HG02840 (cell line): ENCODE measurements around the gene KAT6B.

Experiments
- ATAC-seq: cut with Tn5 transposase; IDR thresholded peaks from one replicate; pipeline ENCODE4 v1.9.1; 2021; ENCODE audit warnings: mild to moderate bottlenecking, moderate library complexity, moderate number of reproducible peaks; ENCODE audit not compliant: unreplicated experiment, low FRiP score

KAT6B gene

DNA sequence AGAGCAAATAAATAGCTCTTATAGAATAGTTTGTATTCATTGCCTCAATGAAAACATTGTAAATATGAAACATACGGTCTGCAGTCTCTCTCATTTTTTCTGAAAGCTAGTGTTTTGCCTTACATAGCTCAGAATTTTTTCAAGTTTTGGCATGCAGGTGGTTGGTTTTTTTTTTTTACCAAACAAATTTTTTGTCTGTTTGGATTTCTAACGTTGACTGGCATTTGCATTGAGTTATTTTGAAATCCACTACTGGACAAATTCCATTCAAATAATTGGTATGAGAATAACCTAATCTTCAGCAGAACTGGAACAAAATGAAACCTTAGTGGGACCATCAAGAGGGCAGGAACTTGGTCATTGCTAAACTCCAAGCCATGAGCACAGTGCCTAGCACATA, 177.5 kb downstream of the KAT6B start:
- ATAC-seq: no peak

DNA sequence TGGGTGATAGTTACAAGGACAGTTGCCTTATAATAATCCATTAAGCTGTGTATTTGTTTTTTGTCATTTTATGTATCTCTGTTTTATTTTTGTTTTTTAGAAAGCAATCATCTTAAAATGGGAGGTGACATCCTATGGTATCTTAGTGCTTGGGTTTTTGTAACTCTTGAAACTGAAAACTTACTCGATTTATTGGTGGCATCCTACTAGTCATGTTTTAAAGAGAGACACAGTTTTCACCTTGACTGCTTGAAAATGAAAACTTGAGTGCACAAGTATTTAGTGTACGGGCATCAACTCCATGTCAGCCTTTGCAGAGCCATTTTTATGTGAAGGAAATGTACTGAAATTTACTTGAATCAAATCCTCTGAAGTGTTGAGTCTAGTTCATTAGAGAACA, 181.2 kb downstream of the KAT6B start:
- no peak for ATAC-seq

DNA sequence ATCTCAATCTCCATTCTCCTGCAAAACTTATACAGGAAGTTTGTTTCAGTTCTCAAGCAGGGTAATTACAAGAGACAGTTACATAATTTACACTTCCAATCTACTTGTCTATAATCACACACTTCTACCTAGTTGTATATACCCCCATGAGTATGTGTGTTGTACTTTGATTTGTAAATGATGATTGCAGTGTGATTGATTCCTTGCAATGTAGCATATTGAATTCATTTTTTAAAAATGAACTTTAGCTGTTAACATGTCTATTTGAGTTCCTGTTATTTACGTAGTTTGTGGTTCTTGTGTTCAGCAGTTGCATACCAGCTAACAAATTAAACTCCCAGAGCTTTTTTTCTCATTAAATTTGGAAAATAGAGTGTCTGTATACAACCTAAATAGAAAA, 182.6 kb downstream of the KAT6B start:
- no peak for ATAC-seq

DNA sequence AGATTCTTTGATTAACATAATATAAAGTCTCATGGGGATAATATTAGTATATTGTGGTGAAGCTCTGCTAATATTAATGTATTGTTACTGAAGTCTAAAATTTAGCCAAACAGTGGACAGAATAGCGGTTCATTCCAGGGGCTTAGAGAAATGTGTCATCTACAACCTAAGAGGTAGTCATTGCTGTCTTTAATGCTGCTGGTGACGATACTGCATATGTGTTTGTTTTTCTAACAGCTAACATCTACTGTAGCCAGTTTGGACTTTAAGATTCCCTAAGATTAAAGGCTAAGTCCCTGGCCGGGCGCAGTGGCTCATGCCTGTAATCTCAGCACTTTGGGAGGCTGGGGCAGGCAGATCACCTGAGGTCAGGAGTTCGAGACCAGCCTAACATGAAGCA, 183.0 kb downstream of the KAT6B start:
- no peak for ATAC-seq

DNA sequence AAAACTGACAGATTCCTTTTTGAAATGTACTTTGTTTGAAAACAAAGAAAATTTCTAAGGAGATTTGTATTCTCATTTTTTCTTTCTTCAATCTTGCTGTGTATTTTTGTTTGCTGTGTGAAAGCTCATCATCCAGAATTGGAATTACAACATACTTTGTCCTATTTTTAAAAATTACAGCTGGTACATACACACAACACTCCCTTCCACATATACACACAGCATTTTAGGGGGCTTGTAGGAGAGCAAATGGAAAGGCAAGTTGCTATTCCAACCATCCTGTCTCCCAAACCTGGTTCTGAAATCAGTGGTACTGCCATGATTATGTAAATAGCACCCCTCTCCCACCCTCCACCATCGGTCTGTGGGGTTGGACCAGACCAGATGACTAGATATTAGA, 184.0 kb downstream of the KAT6B start:
- no peak for ATAC-seq

DNA sequence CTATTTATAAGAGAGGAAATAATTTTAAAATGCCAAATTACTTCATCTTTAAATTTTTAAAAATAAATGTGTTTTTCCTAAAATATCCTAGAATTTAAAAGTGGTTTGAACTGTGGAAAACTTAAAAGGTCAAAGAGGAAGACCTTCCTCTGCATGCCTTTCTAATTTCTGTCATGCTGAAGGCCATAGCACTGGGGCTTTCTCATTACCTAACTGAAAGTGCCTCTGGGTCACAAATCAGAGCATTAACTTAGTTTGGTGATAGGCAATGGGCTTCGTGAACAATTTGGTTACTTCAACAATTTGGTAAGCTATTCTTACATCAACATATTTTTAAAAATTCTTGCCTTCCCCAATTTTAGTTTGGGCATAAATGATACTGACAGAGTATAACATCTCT, 184.8 kb downstream of the KAT6B start:
- no peak for ATAC-seq

DNA sequence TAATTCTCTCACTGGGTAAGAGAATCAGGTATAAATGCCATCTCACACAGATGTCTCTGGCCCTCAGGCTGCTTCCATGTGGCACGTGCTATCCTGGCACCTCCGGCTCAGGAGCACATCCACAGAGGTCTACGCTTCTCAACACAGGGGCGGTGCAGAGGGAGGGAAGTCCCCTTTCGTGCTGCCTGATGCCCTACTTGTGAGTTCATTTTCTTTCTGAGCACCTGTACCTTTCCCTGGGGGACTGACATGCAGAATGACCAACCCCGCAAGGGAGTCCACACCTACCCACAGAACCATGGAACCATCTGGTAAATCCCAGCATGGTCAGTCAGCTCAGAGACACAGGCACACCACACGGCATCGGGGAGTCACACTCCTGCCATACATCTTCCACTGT, 186.1 kb downstream of the KAT6B start:
- no peak for ATAC-seq

DNA sequence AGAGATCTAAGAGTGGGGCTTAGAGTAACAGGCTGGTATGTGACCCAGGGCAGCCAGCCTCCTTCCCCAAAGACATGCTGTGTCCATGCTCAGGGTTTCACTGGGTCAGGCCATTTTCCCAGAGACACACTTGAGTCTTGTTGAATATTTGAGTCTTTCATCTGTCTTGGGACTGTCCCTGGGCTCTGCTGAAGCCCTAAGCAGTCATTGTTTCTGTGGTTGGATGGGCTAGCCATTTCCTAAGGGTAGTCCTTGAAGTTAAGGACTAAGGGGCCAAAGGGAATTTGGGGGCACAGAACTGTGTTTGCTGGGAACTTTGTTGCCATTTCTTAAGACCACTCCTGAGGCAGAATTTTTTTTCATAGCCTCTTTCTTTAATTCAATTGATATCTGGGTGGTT, 186.6 kb downstream of the KAT6B start:
- no peak for ATAC-seq

DNA sequence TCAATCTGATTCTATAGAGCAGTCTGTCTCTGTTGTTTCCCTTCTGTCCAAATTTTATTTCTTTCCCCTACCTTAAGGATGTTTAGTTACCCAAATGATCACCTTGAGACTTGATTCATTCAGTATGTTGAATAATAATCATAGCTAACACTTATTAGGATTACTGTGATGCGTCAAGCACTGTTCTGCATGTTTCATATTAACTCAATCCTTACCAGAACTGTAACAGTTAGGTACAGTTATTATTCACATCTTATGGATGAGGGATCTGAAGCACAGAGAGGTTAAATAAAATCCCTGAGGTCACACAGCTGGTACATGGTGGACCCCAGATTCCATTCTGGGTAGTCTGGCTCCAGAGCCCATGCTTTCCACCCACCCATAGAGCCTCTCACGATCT, 187.1 kb downstream of the KAT6B start:
- no peak for ATAC-seq

DNA sequence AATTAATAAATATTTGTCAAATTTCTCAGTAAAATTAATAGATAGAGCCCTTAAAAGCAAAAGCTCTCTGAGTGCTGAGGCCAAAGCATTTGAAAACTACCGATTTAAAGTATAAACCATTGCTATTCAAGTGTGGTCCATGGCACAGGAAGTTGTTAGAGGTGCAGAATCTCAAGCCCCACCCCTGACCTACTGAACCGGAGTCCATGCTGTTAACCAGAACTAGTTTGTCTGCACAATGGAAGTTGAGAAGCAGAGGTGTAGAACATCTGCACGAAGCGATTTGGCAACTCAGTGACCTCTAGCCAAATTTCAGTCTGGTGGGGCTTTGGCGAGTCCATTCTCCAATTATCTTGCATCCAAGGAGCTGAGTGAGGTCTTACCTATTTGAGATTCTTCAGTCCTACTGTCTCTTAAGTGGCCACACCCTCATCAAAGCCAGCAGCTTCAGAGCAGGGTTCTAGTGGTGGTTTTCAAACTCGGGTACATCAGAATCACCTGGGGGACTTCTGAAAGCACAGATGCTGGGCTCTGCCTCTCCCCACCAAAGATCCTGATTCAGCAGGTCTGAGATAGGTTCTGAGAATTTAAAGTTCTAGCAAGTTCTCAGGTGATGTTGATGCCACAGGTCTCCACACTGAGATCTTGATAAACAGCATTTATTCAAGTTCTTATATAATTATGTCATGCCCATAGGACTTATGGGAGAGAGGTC, 188.3 kb downstream of the KAT6B start:
- no peak for ATAC-seq

DNA sequence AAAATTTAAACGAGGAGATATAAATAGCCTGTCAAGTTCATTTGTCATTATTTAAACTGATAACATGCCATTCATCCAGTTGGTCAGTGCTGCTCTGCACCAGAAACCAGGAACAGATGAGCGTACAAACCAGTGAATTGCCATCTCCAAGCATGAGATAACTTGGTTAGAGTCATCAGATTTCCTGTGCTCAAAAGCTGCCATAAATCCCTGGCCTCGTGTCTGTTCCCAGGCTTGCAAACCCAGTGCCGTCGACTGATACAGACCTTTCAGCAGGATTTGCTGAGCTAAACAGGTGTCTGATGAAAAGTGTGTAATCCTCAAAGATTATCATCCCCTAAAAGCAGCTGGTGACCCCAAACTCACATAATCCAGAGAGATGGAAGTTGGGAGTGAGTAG, 189.0 kb downstream of the KAT6B start:
- ATAC-seq: no peak

DNA sequence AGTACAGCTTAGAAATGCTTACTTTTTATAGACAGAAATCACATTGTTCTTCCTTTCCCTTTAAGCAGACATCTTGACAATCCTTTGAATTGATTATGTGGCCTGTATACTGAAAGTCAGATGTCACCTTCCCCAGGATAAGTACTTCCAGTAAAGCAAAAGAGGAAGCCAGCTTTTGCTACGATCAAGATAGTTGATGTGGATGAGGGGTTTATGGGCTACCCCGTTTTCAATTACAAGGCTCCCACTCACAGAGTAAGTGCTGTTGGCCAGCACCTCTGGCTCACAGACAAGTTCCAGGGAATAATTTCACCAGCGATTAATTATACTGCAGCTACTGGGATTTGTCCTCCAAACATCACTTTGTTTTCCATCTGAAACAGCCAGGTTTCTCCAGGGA, 189.9 kb downstream of the KAT6B start:
- ATAC-seq: no peak

DNA sequence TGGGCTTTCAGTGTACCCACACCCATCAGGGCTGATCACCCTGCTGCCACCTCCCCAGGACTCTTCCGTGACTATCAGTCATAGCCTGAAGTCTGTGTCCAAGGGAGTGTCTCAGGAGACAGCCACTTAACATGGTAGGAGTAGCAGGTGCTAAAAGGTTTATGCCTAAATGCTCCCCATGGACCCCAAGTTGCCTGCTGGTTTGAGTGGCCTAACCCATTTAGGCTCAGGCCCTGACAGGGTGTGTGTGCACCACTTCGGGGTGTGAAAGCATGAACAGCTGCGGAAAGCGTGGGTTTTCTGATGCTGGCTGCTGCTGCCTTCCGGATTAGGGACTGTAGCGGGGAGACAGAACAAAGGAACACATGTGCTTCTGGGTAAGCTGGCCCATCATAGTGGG, 191.9 kb downstream of the KAT6B start:
- ATAC-seq: no peak

DNA sequence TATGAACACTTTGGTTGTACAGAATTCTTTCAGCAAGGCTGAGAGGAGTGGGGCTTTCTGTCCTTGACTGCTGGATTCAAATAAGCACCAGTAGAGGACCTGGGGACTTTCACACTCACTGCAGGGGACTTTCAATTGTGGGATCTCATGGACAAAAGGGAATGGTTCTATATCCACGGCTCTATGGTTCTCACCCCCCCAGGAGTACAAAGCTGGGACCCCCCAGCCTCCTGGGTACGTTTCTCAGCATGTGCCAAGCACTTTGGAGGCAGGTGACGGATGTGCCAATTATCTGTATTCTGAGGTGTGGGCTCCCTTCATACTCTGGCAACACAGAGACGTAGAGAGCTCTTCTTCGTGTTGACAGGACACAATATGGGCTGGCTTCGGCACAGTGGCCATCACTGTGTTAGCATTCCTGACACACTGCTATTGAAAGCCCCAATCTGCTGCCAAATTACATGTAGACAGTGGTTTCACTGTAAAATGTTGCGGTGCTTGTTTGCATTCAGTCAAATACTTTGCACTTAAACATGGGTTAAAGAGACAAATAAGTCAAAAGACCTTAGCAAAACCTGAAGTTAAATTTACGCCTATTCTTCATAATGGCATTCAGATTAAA, 192.4 kb downstream of the KAT6B start:
- no peak for ATAC-seq

DNA sequence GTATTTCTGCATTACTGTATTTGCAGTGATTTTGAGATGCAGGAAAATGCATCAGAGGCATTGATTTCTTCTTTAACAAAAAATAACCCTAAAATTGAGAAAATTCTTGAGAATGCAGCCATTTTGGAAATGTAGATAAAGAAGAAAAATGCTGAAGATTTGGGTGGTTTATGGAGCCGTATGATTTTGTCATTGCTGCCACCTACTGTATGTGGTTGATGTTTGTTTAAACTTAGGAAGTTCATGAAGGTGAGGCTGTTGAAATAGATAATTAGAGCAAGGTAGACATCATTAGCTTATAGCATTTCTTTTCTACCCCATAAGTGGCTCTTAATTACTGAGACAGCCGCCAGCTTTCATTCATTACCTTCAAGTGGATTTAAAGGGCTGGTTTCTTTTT, 193.0 kb downstream of the KAT6B start:
- no peak for ATAC-seq

DNA sequence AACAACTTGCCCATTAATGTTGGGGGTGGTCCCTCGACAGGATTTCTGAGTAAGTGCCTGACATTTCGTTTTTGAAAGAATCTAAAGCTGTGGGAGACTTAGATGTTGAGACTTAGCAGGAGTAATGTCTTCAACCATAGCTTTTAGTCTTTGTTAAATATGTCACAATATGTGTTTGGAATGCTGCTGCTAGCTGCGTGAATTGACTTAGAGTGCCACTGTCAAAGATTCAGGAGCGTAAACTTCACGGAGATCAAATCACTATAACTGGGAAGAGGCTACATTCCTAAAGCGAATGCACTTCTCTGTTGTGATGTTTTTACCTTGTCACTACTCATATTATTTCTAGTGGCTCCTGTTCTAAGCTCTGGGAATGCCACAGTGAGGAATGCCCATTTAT, 193.8 kb downstream of the KAT6B start:
- no peak for ATAC-seq

DNA sequence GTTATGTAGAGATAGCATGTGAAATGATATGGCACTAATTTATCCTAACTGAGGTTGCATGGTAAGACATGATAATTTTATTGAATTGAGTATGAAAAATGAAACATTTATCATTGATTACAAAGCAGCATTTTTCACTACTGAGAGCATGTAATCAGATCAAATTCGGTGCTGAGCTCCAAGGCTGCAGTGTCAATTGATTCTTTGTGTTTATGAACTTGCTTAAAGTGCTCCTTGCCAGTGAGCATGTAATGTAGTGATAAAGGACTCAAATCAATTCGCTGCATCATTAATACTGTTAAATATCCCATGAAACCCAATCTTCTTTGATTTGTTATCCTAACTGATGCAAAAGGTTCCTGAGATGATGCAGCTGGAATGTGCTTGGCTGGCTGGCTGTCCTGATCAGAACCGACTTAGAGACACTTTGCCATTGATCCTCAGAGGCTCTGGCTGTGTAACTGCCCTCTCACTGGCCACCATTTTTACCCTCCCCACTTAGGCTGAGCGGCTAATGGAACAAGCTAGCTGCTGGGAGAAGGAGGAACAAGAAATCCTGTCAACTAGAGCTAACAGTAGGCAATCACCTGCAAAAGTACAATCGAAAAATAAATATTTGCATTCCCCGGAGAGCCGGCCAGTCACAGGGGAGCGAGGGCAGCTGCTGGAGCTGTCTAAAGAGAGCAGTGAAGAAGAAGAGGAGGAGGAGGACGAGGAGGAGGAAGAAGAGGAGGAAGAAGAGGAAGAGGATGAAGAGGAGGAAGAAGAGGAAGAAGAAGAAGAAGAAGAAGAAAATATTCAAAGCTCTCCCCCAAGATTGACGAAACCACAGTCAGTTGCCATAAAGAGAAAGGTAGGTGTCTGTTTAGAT, 195.2 kb downstream of the KAT6B start:
- ATAC-seq: no peak

DNA sequence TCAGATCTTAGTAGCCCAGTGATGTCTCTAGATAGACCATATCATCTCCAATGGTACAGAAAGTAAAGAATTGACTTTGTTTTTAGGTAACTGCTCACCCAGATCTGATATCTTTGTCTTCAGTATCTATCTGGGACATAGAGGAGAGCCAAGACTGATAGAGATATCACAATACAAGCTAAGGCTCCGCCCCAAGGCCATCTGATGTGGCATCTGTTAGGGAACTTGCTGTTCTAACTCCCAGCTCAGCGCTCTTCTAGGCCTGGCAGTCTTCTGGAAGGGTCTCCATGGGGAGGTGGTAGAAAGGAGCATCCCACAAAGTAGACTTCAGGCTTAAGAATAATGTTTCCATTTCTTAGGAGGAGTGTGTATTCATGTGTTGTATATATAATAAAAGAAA, 196.7 kb downstream of the KAT6B start:
- no peak for ATAC-seq

DNA sequence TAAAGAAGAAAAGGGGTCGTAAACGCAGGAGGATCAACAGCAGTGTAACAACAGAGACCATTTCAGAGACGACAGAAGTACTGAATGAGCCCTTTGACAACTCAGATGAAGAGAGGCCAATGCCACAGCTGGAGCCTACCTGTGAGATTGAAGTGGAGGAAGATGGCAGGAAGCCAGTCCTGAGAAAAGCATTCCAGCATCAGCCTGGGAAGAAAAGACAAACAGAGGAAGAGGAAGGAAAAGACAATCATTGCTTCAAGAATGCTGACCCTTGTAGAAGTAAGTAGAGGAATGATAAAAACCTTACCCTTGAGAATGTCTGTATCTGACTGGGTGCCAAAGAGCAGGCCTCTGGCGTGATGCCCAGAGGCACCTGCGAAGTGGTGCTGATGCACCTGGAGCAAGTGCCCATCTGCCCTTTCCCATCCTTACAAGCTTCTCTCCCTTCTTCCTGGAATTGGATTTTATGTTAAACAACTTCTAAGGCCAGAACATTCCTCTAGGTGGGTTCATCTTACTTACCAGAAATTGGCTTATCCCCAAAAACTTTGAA, 198.6 kb downstream of the KAT6B start:
- no peak for ATAC-seq

DNA sequence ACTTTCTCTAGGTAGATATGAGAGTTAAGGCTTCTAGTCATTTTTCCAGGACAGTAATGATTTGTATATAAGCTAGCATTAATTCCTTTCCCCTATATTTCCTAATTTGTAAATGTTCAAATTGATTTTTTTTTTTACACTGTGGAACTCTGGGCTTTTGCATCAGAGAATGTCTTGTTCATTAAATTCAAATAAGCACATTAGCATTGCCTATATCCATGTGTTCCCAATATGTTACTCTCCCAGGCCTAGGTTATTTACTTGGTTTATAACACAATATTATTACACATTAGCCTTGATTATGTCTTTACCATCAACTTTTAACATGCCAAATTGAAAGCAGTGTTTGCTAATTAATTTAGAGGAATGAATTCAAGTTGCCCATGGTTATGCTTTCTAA, 201.6 kb downstream of the KAT6B start:
- no peak for ATAC-seq

DNA sequence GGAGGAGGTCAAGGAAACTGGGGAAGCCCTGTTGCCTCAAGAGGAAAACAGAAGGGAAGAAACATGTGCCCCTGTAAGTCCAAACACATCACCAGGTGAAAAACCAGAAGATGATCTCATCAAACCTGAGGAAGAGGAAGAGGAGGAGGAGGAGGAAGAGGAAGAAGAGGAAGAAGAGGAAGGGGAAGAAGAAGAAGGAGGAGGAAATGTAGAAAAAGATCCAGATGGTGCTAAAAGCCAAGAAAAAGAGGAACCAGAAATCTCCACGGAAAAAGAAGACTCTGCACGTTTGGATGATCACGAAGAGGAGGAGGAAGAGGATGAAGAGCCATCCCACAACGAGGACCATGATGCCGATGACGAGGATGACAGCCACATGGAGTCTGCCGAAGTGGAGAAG, 202.3 kb downstream of the KAT6B start:
- ATAC-seq: no peak
